Measurements from ENCODE around the gene CES1. TPM values are rescaled to one million over a fixed set of nuclear protein-coding genes. Genes with fewer than 3 reads are reported as not detected.
A peak's percentile ranks its signal among the peaks of the same experiment; 100 is the strongest.

CES1 gene
- total RNA-seq, 6 experiments from 2014 or later = 847 to 4,059 (median 1,770) TPM

GRCh38 chr16:55872130-55872529 is 39.2 kb upstream of the CES1 start:
- no peak for TF ChIP-seq POLR2A (IDR thresholded peaks at IDR 0.05)
- TF ChIP-seq CTCF (IDR thresholded peaks at IDR 0.05) = no peak
- no peak overlapping the region for H3K4me3 ChIP-seq
- no peaks in the 10 kb centered on the region for H3K36me3 ChIP-seq
- DNase-seq = no peak
- intact Hi-C loops (cut with DNase I) = no loop called here
- H3K27me3 ChIP-seq = no peaks in the 10 kb centered on the region
- no peak overlapping the region for H3K27ac ChIP-seq
- 85% methylated on average over 4 of the region's 7 CpGs for WGBS (ENCODE audit: insufficient coverage, low coverage, low lambda C conversion rate, missing lambda C conversion rate)
- peaks cover 0 to 21% (median 3%) of the 10 kb centered on the region in 4 donors for H3K4me1 ChIP-seq
- no peaks in the 10 kb centered on the region for H3K9me3 ChIP-seq
- no peak for ATAC-seq

- TF ChIP-seq POLR2A (IDR thresholded peaks at IDR 0.05) (peak; percentile 58), CTCF (IDR thresholded peaks at IDR 0.05) (no peak)
- Histone ChIP-seq H3K27ac (peak overlapping the region in 2 of 3 donors; percentile 21 to 50), H3K9me3 (no peaks in the 10 kb centered on the region), H3K27me3 (no peaks in the 10 kb centered on the region), H3K36me3 (no peaks in the 10 kb centered on the region), H3K4me1 (peaks cover 0 to 21% (median 3%) of the 10 kb centered on the region in 4 donors), H3K4me3 (peak overlapping the region in 2 of 3 donors; percentile 23 to 38)
- peak; percentile 84 to 93 (median 85) for ATAC-seq
- DNase-seq = peak; percentile 58 to 78 (median 73)
- 24% methylated on average over 7 of the region's 10 CpGs for WGBS (ENCODE audit: insufficient coverage, low coverage, low lambda C conversion rate, missing lambda C conversion rate)
- intact Hi-C loops (cut with DNase I) = no loop called here
Observed at GRCh38 chr16:55871411-55872038, 38.6 kb upstream of the CES1 start.

- peaks cover 0 to 21% (median 3%) of the 10 kb centered on the region in 4 donors for H3K4me1 ChIP-seq
- TF ChIP-seq CTCF (IDR thresholded peaks at IDR 0.05) = no peak
- no peak for TF ChIP-seq POLR2A (IDR thresholded peaks at IDR 0.05)
- ATAC-seq = no peak
- no peak overlapping the region for H3K4me3 ChIP-seq
- DNase-seq = no peak
- intact Hi-C loops (cut with DNase I) = no loop called here
- no peaks in the 10 kb centered on the region for H3K9me3 ChIP-seq
- H3K36me3 ChIP-seq = no peaks in the 10 kb centered on the region
- no peaks in the 10 kb centered on the region for H3K27me3 ChIP-seq
- no peak overlapping the region for H3K27ac ChIP-seq
- 90% methylated on average over 3 of the region's 7 CpGs for WGBS (ENCODE audit: insufficient coverage, low coverage, low lambda C conversion rate, missing lambda C conversion rate)
Observed at GRCh38 chr16:55868980-55869379, 36.1 kb upstream of the CES1 start.

- Histone ChIP-seq H3K27ac (no peak overlapping the region), H3K36me3 (no peaks in the 10 kb centered on the region), H3K4me3 (no peak overlapping the region), H3K9me3 (no peaks in the 10 kb centered on the region), H3K27me3 (no peaks in the 10 kb centered on the region), H3K4me1 (peaks cover 0 to 21% (median 3%) of the 10 kb centered on the region in 4 donors)
- 40% methylated on average over 1 of the region's 2 CpGs for WGBS (ENCODE audit: insufficient coverage, low coverage, low lambda C conversion rate, missing lambda C conversion rate)
- ATAC-seq = peak in 3 of 4 donors; percentile 44 to 80 (median 60)
- intact Hi-C loops (cut with DNase I) = no loop called here
- DNase-seq = peak in 1 of 3 donors; percentile 59
- TF ChIP-seq CTCF (IDR thresholded peaks at IDR 0.05) = no peak
- TF ChIP-seq POLR2A (IDR thresholded peaks at IDR 0.05) = no peak
Observed at GRCh38 chr16:55868137-55868536, 35.2 kb upstream of the CES1 start.

Data from right lobe of liver (tissue), 6 donors.